SH-SY5Y (cell line): ENCODE results near the gene NPAS2.

Source experiments
- GATA2 ChIP-seq: IDR thresholded peaks from 2 replicates; pipeline ENCODE4 v1.6.1; 2011; ENCODE audit warnings: mild to moderate bottlenecking, low read depth, low read length
- GATA3 ChIP-seq: IDR thresholded peaks from 2 replicates; pipeline ENCODE4 v1.6.1; 2011; ENCODE audit warnings: low read depth, mild to moderate bottlenecking, low read length, moderate library complexity

DNA sequence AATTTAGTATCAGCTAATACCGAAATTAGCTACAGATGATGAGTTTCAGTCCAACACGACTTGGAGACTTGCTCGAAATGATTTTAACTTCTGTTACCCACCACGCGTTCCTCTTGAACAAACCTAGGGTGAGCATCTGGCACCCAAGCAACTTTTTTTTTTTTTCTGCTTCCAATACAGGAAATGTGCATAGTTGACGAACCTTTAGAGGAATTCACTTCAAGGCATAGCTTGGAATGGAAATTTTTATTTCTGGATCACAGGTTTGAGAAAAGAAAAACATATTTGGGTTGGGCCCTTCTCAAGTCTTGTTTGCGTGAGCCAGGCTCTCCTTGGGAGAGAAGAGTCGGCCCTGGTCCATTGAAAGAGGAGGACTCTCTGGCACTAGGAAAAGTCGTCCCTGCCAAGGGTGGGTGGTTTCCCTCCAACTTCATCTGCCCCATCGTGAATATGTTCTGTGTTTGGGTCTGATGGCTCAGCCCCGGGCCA, 144.8 kb downstream of the NPAS2 start:
- TF ChIP-seq GATA2 (no peak), GATA3 (no peak)
